ENCODE measurements around the gene KCNK13.
A peak's percentile ranks its signal among the peaks of the same experiment; 100 is the strongest.
"Not testable (repeated sequence)": the region's sequence is repeated elsewhere in the genome, so short reads cannot be mapped to it uniquely, and the experiment has no call there.

Gene KCNK13

DNA sequence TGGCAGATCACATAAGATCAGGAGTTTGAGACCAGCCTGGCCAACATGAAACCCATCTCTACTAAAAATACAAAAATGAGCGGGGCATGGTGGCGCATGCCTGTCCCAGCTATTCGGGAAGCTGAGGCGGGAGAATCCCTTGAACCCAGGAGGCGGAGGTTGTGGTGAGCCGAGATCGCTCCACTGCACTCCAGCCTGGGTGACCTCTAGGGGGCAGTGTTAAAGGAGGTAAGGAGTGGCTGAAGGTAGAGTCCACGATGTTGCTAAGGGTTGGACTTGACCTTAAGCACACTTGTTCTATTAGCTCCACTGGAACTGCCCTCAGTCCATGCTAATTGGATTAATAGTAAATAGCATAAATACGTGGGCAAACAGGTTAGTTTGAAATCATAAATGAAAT lies 132.1 kb downstream of the KCNK13 start:
- peak in 1 of 2 donors; percentile 4 for DNase-seq (ENCODE audit: low read depth in 2 of 2)

DNA sequence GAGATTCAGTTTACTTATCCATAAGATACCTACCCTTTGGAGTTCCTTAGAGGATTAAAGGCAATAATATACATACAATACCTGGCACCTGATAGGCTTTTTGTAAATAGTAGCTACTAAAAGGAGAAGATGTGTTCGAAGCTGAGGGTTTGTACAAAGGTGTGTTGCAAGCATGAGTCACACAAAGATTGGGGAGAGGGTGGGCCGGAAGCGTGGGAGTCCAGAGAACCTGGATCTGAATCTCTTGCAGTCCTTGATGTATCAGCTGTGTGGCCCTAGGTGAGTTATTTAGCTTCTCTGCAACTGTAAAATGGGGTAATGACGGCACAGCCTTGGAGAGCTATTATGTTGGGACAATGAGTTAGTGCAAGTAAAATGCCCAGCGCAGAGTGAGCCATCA lies 132.9 kb downstream of the KCNK13 start:
- no peak for DNase-seq (ENCODE audit: low read depth in 2 of 2)

DNA sequence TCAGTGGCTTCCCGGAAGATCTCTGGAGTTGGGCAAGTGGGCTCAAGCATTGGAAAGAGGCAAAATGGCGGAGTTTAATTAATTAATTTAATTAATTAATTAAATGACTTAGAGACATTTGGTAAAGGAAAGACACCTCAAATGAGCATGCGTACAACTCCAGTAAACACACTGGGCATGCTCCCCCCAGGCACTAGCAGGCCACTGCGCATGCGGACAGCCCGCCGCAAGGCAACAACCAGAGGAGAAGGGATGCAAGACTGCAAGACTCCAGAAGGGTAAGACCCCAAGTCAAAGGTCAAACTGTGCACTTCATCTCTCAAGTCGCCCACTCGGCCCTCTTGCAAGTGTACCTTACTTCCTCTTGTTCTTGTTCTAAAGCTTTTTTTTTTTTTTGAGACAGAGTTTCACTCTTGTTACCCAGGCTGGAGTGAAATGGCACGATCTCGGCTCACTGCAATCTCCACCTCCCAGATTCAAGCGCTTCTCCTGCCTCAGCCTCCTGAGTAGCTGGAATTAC lies 136.8 kb downstream of the KCNK13 start:
- DNase-seq (ENCODE audit: low read depth in 2 of 2): no peak

DNA sequence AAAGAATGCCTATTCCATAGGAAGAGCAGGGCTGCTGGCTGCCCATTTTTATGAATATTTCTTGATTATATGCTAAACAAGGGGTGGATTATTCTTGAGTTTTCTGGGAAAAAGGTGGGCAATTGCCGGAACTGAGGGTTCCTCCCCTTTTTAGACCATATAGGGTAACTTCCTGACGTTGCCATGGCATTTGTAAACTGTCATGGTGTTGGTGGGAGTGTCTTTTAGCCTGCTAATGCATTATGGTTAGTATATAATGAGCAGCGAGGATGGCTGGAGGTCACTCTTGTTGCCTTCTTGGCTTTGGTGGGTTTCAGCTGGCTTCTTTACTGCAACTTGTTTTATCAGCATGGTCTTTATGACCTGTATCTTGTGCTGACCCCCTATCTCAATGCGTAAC lies 138.8 kb downstream of the KCNK13 start:
- not testable (repeated sequence) for DNase-seq (ENCODE audit: low read depth in 2 of 2)

DNA sequence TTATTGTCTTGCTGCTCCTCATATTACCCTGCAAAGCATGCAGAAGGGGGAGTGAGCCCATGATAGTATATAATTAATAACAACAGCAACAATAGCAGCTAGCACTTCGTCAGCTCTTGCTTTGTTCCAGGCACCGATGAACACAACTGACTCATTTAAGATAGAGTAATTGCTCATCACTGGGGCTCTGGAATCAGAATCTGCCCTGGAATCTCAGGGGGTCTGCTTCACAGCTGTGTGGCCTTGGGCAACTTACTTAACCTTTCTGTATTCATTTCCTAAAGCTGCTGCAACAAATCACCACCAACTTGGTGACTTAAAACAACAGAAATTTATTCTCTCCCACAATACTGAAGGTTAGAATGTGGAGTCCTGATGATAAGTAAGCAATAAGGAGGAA lies 139.6 kb downstream of the KCNK13 start:
- DNase-seq (ENCODE audit: low read depth in 2 of 2): no peak

- no peak for DNase-seq (ENCODE audit: low read depth in 2 of 2)
Observed at GRCh38 chr14:90204516-90204915, 142.7 kb downstream of the KCNK13 start.

DNA sequence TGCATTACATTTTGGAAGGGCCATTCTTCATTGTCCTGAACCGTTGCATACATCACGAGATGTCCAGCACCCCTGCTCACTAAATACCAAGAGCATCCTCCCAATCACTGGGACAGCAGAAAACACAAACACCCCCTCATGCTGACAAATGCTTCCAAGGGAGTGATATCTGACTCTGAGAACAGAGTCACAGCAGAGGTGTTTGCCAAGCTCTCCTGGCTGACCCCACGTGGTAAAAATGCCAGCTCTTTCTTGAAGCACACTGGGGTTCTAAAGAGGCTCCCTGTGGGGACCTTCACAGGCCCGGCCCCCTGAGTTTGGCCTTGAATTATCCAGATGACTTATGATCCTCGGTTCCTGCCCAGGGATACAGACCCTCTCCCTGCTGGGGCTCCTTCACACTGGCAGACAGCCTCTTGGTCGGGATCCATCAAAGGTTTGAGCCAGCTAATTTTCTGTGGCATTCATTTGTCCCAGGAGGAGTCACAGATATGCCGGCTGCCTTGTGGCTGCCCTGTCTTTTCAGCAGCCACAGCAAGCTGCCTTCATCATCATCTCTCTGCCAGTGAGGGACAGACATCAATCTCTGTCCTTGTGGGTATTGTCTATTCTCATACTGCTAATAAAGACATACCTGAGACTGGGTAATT lies 151.4 kb downstream of the KCNK13 start:
- DNase-seq (ENCODE audit: low read depth in 2 of 2): no peak

DNA sequence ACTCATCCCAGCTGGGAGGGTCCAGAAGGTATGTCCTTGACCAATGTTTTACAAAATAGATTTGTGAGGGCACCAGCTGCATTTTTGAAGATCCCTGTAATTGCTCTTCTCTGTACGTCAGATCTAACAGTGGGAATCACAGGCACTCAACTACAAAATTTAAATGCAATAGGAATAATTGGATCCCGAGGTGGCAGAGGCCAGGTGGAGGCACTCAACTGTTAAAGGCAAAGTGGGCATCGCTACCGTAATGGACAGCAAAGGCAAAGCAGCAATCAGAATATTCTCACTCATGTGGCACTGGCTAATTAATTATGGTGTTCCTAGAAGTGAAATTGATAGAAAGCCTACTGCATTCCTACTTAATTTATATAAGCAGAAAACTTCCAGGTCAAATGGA lies 166.7 kb downstream of the KCNK13 start:
- no peak for DNase-seq (ENCODE audit: low read depth in 2 of 2)

- not testable (repeated sequence) for DNase-seq (ENCODE audit: low read depth in 2 of 2)
Observed at GRCh38 chr14:90229942-90230341, 168.1 kb downstream of the KCNK13 start.
